Activated CD4-positive, CD25-positive, alpha-beta regulatory T cell treated with anti-CD3 and anti-CD28 coated beads, Interleukin-2, amount 50 U/mL, for 72 hours (primary cell): ENCODE results near the gene NRF1.
"Not testable (repeated sequence)": the region's sequence is repeated elsewhere in the genome, so short reads cannot be mapped to it uniquely, and the experiment has no call there.

ENCODE experiments used
- DNase-seq: peaks from one replicate; pipeline ENCODE4 v3.0.0; 2021

The NRF1 gene

GRCh38 chr7:129650056-129650758, 38.7 kb downstream of the NRF1 start:
- no peak for DNase-seq

DNA sequence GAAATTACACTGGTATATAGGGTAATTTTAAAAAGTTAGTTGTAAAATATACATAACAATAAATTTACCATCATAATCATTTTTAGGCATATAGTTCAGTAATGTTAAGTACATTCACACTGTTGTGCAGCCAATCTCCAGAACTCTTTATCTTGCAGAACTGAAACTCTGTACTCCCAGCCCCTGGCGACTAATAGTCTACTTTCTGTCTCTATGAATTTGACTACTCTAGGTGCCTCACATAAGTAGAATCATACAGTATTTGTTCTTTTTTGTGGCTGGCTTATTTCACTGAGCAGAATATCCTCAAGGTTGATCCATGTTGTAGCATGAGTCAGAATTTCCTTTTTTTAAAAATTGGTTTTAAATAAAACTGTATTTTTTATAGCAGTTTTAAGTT, 41.4 kb downstream of the NRF1 start:
- no peak for DNase-seq

- no peak for DNase-seq
Observed at GRCh38 chr7:129655811-129656210, 44.3 kb downstream of the NRF1 start.

- DNase-seq, result no peak
Observed at GRCh38 chr7:129657363-129657762, 45.8 kb downstream of the NRF1 start.

DNA sequence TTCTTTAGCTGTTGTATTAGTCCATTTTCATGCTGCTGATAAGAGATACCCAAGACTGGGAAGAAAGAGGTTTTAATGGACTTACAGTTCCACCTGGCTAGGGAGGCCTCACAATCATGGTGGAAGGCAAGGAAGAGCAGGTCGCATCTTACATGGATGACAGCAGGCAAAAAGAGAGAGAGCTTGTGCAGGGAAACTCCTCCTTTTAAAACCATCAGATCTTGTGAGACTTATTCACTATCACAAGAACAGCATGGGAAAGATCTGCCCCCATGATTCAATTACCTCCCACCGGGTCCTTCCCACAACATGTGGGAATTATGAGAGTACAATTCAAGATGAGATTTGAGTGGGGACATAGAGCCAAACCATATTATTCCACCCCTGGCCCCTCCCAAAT, 48.4 kb downstream of the NRF1 start:
- DNase-seq, result not testable (repeated sequence)

DNA sequence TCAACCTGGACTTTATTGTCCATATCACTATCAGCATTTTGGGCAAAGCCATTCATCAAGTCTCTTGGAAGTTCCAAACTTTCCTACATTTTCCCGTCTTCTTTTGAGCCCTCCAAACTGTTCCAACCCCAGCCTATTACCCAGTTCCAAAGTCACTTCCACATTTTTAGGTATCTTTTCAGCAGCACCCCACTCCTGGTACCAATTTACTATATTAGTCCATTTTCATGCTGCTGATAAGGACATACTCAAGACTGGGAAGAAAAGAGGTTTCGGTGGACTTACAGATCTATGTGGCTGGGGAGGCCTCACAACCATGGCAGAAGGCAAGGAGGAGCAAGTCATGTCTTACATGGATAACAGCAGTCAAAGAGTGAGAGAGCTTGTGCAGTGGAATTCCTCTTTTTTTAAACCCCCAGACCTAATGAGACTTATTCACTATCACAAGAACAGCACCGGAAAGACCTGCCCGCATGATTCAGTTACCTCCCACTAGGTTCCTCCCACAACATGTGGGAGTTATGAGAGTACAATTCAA, 50.2 kb downstream of the NRF1 start:
- DNase-seq, result no peak

GRCh38 chr7:129663240-129663639, 51.7 kb downstream of the NRF1 start:
- DNase-seq, result not testable (repeated sequence)

- DNase-seq, result no peak
Observed at GRCh38 chr7:129664029-129665012, 52.8 kb downstream of the NRF1 start.

DNA sequence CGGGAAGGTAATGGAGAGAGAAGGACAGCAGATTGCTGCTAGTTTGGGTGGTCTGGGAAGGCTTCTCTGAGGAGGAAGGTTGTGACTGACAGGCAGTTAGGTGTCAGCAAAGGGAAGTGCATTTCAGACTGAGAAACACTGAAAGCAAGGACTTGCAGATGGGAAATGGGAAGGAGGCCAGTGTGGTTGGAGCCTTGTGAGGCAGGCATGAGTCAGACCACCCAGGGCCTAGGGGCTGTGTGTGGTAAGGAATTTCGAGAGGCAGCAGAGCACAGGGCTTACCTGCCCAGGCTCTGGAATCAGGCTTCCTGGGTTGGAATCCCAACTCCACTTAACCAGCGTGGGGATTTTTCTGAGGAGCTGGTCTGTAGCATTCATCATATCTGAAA, 53.5 kb downstream of the NRF1 start:
- no peak for DNase-seq

DNA sequence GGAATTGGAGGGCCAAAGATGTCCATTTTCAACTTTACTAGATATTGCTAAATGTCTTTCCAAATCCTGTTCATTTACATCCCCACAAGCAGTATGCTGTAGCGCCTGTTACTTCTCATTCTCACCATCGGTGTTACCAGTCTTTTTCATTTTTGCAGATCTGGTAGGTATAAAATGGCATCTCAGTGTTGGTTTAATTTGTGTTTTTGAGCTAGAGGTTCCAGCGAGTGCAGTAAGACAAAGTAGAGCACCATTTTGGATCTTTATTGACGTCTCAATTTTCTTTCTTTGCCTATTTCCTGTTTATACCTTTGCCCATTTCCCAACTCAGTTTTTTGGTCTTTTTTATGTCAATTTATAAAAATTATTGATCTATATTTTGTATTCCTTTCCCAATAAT, 55.6 kb downstream of the NRF1 start:
- DNase-seq, result no peak

DNA sequence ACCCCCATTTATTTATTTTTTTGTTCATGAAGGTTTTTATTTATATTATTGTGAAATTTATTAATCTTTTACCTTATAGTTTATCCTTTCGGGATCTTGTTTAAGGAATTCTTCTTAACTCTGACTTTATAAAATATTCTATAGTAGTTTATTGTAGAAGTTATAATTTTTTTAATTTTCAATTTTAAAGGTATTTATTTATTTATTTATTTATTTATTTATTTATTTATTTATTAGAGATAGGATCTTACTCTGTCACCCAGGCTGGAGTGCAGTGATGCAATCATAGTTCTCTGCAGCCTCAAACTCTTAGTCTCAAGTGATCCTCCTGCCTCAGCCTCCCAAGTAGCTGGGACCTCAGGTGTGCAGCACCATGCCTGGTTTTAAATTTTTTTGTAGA, 56.0 kb downstream of the NRF1 start:
- DNase-seq, result no peak

GRCh38 chr7:129669901-129670300, 58.4 kb downstream of the NRF1 start:
- DNase-seq, result no peak

GRCh38 chr7:129670656-129671055, 59.1 kb downstream of the NRF1 start:
- DNase-seq, result no peak

- no peak for DNase-seq
Observed at GRCh38 chr7:129671266-129671665, 59.7 kb downstream of the NRF1 start.

DNA sequence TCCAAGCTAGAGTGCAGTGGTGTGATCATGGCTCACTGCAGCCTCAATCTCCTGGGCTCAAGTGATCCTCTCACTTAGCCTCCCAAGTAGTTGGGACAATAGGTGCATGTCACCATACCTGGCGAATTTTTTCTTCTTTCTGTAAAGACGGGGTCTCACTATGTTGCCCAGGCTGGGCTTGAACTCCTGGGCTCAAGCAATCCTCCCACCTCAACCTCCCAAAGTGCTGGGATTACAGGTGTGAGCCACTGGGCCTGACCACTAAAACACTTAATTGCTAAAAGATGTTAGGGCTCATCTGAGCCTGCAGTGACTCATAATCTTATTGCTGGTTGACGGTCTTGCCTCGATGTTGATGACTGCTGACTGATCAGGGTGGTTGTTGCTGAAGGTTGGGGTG, 63.0 kb downstream of the NRF1 start:
- DNase-seq, result not testable (repeated sequence)

GRCh38 chr7:129675521-129675920, 64.0 kb downstream of the NRF1 start:
- no peak for DNase-seq

DNA sequence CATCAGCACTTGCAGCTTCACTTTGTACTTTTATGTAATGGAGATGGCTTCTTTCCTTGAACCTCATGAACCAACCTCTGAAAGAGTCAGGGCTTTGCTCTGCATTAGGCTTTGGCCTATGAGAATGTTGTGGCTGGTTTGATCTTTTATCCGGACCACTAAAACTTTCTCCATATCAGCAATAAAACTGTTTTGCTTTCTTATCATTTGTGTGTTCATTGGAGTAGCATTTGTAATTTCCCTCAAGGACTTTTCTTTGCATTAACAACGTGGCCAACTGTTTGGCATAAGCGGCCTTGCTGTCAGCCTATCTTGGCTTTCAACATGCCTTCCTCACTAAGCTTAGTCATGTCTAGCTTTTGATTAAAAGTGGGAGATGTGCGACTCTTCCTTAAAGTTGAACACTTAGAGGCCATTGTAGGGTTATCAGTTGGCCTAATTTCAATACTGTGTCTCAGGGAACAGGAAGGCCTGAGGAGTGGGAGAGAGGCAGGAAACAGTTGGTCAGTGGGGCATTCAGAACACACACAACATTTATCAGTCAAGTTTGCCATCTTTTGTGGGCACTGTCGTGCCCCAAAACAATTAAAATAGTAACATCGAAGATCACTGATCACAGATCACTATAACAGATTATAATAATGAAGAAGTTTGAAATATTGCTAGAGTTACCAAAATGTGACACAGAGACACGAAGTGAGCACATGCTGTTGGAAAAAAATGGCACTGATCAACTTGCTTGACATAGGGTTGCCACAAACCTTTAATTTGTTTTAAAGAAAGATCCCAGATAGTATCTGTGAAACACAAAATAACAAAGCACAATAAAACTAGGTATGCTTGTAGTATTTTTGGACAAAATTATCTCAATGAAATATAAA, 64.7 kb downstream of the NRF1 start:
- no peak for DNase-seq

DNA sequence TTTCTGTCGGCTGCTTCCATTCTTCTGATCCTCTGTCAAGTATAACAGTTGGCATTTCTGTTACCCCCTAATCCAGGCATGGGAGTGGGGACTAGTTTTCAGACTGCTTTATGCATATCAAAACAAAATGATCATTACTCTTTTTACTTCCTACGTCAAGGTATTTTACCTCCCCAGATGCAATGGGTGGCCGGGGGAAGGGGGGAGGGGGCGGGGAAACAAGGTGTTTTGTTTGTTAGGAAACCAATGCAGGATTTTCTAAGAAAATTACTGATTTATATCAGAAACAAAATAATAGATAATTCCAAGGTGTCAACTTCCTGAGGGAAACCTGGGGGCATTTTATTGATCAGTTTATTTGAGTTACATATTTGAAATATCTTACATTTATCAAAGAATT, 66.3 kb downstream of the NRF1 start:
- DNase-seq, result no peak

- no peak for DNase-seq
Observed at GRCh38 chr7:129678606-129679005, 67.1 kb downstream of the NRF1 start.

GRCh38 chr7:129680400-129680799, 68.9 kb downstream of the NRF1 start:
- no peak for DNase-seq

GRCh38 chr7:129684777-129685176, 73.3 kb downstream of the NRF1 start:
- DNase-seq, result no peak

GRCh38 chr7:129686063-129686462, 74.5 kb downstream of the NRF1 start:
- DNase-seq, result no peak
